Caco-2 (cell line): ENCODE data around the gene TCTN1. TPM values are rescaled to one million over a fixed set of nuclear protein-coding genes. Genes with fewer than 3 reads are reported as not detected.

Experiments
- BruUV-seq: library from RNA; stranded (reverse); fragments of 400-500 nt; replicated peaks from 2 replicates; lab custom pipeline; 2021; lab: Mats Ljungman, UMichigan
- CTCF ChIA-PET: fragments of 300-600 bp; sonication (Branson Sonifier 250); formaldehyde crosslinking; loops from one replicate; lab custom pipeline; 2022; ENCODE audit warnings: antibody characterized with exemption; lab: Charles Lee
- POLR2A ChIA-PET: fragments of 300-600 bp; sonication (Branson Sonifier 250); formaldehyde crosslinking; loops from one replicate; lab custom pipeline; 2022; ENCODE audit warnings: antibody characterized with exemption; lab: Charles Lee
- DNase-seq, 2 experiments: peaks; one replicate each; pipeline versions ENCODE4 v3.0.0 to v3.0.0-alpha.2; 2020 to 2022
- H3K27me3 ChIP-seq: replicated peaks from 2 replicates; pipeline ENCODE4 v1.6.0; 2011; ENCODE audit warnings: low read length; ENCODE audit not compliant: control insufficient read depth, insufficient read depth
- H3K36me3 ChIP-seq: 2 replicates; pipeline ENCODE4 v1.5.1; 2011; ENCODE audit warnings: low read length; ENCODE audit not compliant: control insufficient read depth, insufficient read depth
- H3K4me1 ChIP-seq: fragments of 250-450 bp; sonication (Bioruptor Pico); 2 replicates; pipeline ENCODE4 v1.5.1; 2020; ENCODE audit warnings: mild to moderate bottlenecking
- H3K4me3 ChIP-seq: 2 replicates; pipeline ENCODE4 v1.5.1; 2011; ENCODE audit warnings: low read depth, mild to moderate bottlenecking, control low read depth, low read length
- H3K9me3 ChIP-seq: fragments of 250-450 bp; sonication (Bioruptor Pico); 2 replicates; pipeline ENCODE4 v1.5.1; 2020; ENCODE audit warnings: mild to moderate bottlenecking, moderate library complexity
- H3K27ac Mint-ChIP-seq: one replicate; pipeline ENCODE4 v1.8.0; 2022; ENCODE audit warnings: mixed read lengths; ENCODE audit not compliant: unreplicated experiment
- H3K27me3 Mint-ChIP-seq: one replicate; pipeline ENCODE4 v1.8.0; 2022; ENCODE audit warnings: mixed read lengths; ENCODE audit not compliant: insufficient read depth, unreplicated experiment
- H3K36me3 Mint-ChIP-seq: one replicate; pipeline ENCODE4 v1.8.0; 2022; ENCODE audit warnings: mild to moderate bottlenecking, mixed read lengths; ENCODE audit not compliant: insufficient read depth, unreplicated experiment
- H3K4me1 Mint-ChIP-seq: one replicate; pipeline ENCODE4 v1.8.0; 2022; ENCODE audit warnings: low read depth, mixed read lengths; ENCODE audit not compliant: unreplicated experiment
- H3K4me3 Mint-ChIP-seq: one replicate; pipeline ENCODE4 v1.8.0; 2022; ENCODE audit warnings: mild to moderate bottlenecking, moderate library complexity, mixed read lengths; ENCODE audit not compliant: unreplicated experiment
- H3K9me3 Mint-ChIP-seq: one replicate; pipeline ENCODE4 v1.8.0; 2022; ENCODE audit warnings: mixed read lengths; ENCODE audit not compliant: unreplicated experiment
- CTCF ChIP-seq, 2 experiments: fragments of 200-600 bp in 1 of 2; IDR thresholded peaks; 1 replicate in 1 of 2; 2 replicates in 1 of 2; pipeline versions ENCODE4 v1.5.1 to v1.8.0; 2011 to 2022; ENCODE audit warnings: antibody characterized with exemption in 1 of 2, control low read depth in 1 of 2, inconsistent platforms in 1 of 2, low read depth in 1 of 2, low read length in 1 of 2, mild to moderate bottlenecking in 1 of 2, moderate library complexity in 1 of 2; ENCODE audit not compliant: insufficient read depth in 1 of 2, severe bottlenecking in 1 of 2, unreplicated experiment in 1 of 2
- intact Hi-C: fragments of 100-400 bp; cut with micrococcal nuclease; formaldehyde crosslinking; loops from one replicate; pipeline ENCODE4 v1.10.0; 2022; ENCODE audit not compliant: unreplicated experiment
- total RNA-seq: library from RNA; stranded (reverse); gene quantifications from 2 replicates; pipeline ENCODE4 v1.2.3, GENCODE V29; 2022

The TCTN1 gene
- total RNA-seq, 1 experiment from 2014 or later, result 13.8 TPM

- H3K4me1 ChIP-seq, result peaks cover 20% of the 10 kb centered on the region
- intact Hi-C loops, result no loop called here
- ChIA-PET CTCF (no interaction called here), POLR2A (no interaction called here)
- no peaks in the 10 kb centered on the region for H3K27me3 ChIP-seq
- no TSS peak for BruUV-seq
- no peak for DNase-seq
- Mint-ChIP-seq H3K27ac (no peak overlapping the region), H3K4me1 (peaks cover 23% of the 10 kb centered on the region), H3K4me3 (no peak overlapping the region), H3K36me3 (peaks cover 4% of the 10 kb centered on the region), H3K9me3 (no peaks in the 10 kb centered on the region), H3K27me3 (no peaks in the 10 kb centered on the region)
- no peaks in the 10 kb centered on the region for H3K36me3 ChIP-seq
- TF ChIP-seq CTCF (IDR thresholded peaks at IDR 0.05; ENCODE audit: insufficient read depth in 1 of 2, low read depth in 1 of 2, low read length in 1 of 2, severe bottlenecking in 1 of 2, unreplicated experiment in 1 of 2), result no peak
- H3K4me3 ChIP-seq, result no peak overlapping the region
- peaks cover 14% of the 10 kb centered on the region for H3K9me3 ChIP-seq
These were observed 37.4 kb upstream of the TCTN1 start for GRCh38 chr12:110576504-110576903.

GRCh38 chr12:110577864-110578693 lies 35.9 kb upstream of the TCTN1 start:
- CTCF ChIA-PET, result no interaction called here
- intact Hi-C loops, result no loop called here

More at GRCh38 chr12:110577864-110578693, 35.9 kb upstream of the TCTN1 start:
- Mint-ChIP-seq H3K9me3 (no peaks in the 10 kb centered on the region), H3K4me1 (peaks cover 23% of the 10 kb centered on the region), H3K4me3 (no peak overlapping the region), H3K27ac (no peak overlapping the region), H3K27me3 (no peaks in the 10 kb centered on the region), H3K36me3 (peaks cover 6% of the 10 kb centered on the region)
- Histone ChIP-seq H3K4me1 (peaks cover 20% of the 10 kb centered on the region), H3K9me3 (peaks cover 6% of the 10 kb centered on the region; the same call in 1 of the 2 replicates), H3K27me3 (no peaks in the 10 kb centered on the region), H3K36me3 (no peaks in the 10 kb centered on the region), H3K4me3 (no peak overlapping the region)
- DNase-seq, result no peak
- no peak for TF ChIP-seq CTCF (IDR thresholded peaks at IDR 0.05; ENCODE audit: insufficient read depth in 1 of 2, low read depth in 1 of 2, low read length in 1 of 2, severe bottlenecking in 1 of 2, unreplicated experiment in 1 of 2)
- no TSS peak for BruUV-seq
- POLR2A ChIA-PET, result no interaction called here
